Keratinocyte (primary cell): ENCODE data around the gene CRAMP1. TPM values are rescaled to one million over a fixed set of nuclear protein-coding genes. Genes with fewer than 3 reads are reported as not detected.
"Not testable (repeated sequence)": the region's sequence is repeated elsewhere in the genome, so short reads cannot be mapped to it uniquely, and the experiment has no call there.

Experiments used
- DNase-seq: peaks from one replicate; pipeline ENCODE4 v3.0.0-alpha.2; 2011; ENCODE audit warnings: low read depth, missing footprints, low spot score
- FAIRE-seq: peaks from 2 replicates; lab custom pipeline; 2011; peaks lifted over from hg19 to GRCh38; lab: Jason Lieb, UNC
- H2AFZ ChIP-seq: 2 replicates; pipeline ENCODE4 v1.6.0; 2012; ENCODE audit warnings: low read length, control low read depth, inconsistent platforms; ENCODE audit not compliant: control insufficient read depth
- H3K27ac ChIP-seq: 2 replicates; pipeline ENCODE4 v1.5.1; 2011; ENCODE audit warnings: low read length; ENCODE audit not compliant: control insufficient read depth, insufficient read depth
- H3K27me3 ChIP-seq: 3 replicates; pipeline ENCODE4 v1.6.0; 2011; ENCODE audit warnings: low read length; ENCODE audit not compliant: control insufficient read depth, insufficient read depth; ENCODE audit errors: extremely low read depth
- H3K36me3 ChIP-seq, 2 experiments: 2 replicates in 1 of 2; 3 replicates in 1 of 2; pipeline ENCODE4 v1.5.1; 2011; ENCODE audit warnings: low read length in 2 of 2, mild to moderate bottlenecking in 1 of 2; ENCODE audit not compliant: control insufficient read depth in 2 of 2, insufficient read depth in 2 of 2; ENCODE audit errors: extremely low read depth in 1 of 2
- H3K4me1 ChIP-seq: 3 replicates; pipeline ENCODE4 v1.5.1; 2011; ENCODE audit warnings: low read length; ENCODE audit not compliant: control insufficient read depth, insufficient read depth; ENCODE audit errors: extremely low read depth
- H3K4me2 ChIP-seq: 3 replicates; pipeline ENCODE4 v1.6.0; 2011; ENCODE audit warnings: low read depth, low read length; ENCODE audit not compliant: control insufficient read depth, insufficient read depth; ENCODE audit errors: extremely low read depth
- H3K4me3 ChIP-seq, 3 experiments: fragments of 200-600 bp in 1 of 3; sonication (generic) in 1 of 3; 2 replicates in 2 of 3; 3 replicates in 1 of 3; pipeline ENCODE4 v1.5.1; 2011 to 2016; ENCODE audit warnings: low read length in 3 of 3, mild to moderate bottlenecking in 3 of 3, control low read depth in 2 of 3, inconsistent platforms in 1 of 3, low read depth in 1 of 3, mixed read lengths in 1 of 3, mixed run types in 1 of 3, moderate library complexity in 1 of 3; ENCODE audit not compliant: control insufficient read depth in 2 of 3, insufficient read depth in 2 of 3; ENCODE audit errors: extremely low read depth in 1 of 3
- H3K79me2 ChIP-seq: 2 replicates; pipeline ENCODE4 v1.6.0; 2012; ENCODE audit warnings: low read length; ENCODE audit not compliant: control insufficient read depth, insufficient read depth
- H3K9ac ChIP-seq: 3 replicates; pipeline ENCODE4 v1.6.0; 2011; ENCODE audit warnings: low read length; ENCODE audit not compliant: control insufficient read depth, insufficient read depth; ENCODE audit errors: extremely low read depth
- H3K9me1 ChIP-seq: 3 replicates; pipeline ENCODE4 v1.6.0; 2011; ENCODE audit warnings: low read length; ENCODE audit not compliant: control insufficient read depth, insufficient read depth; ENCODE audit errors: extremely low read depth
- H3K9me3 ChIP-seq: 2 replicates; pipeline ENCODE4 v1.5.1; 2012; ENCODE audit warnings: low read depth, low read length; ENCODE audit not compliant: control insufficient read depth
- H4K20me1 ChIP-seq: 3 replicates; pipeline ENCODE4 v1.6.0; 2011; ENCODE audit warnings: low read length; ENCODE audit not compliant: control insufficient read depth, insufficient read depth; ENCODE audit errors: extremely low read depth
- CTCF ChIP-seq, 3 experiments: IDR thresholded peaks in 1 of 3; conservative IDR thresholded peaks in 1 of 3; optimal IDR thresholded peaks in 1 of 3; 2 replicates in 2 of 3; 3 replicates in 1 of 3; pipeline versions ENCODE3 to v1.5.1; 2011; ENCODE audit warnings: low read length in 3 of 3, mild to moderate bottlenecking in 3 of 3, moderate library complexity in 2 of 3, control low read depth in 1 of 3, inconsistent platforms in 1 of 3; ENCODE audit not compliant: insufficient read depth in 2 of 3; ENCODE audit errors: extremely low read depth in 1 of 3
- EZH2 ChIP-seq: IDR thresholded peaks from one replicate; pipeline ENCODE4 v1.6.1; 2012; ENCODE audit warnings: inconsistent platforms, mild to moderate bottlenecking, low read length, moderate library complexity
- dilution Hi-C: fragments of 300-500 bp; cut with MboI; formaldehyde crosslinking; loops from one replicate; pipeline ENCODE4 v1.7.0; 2020; ENCODE audit warnings: low sequenced_read_pairs; ENCODE audit not compliant: extremely low pct_ligation_motif_present
- polyA plus RNA-seq, 5 experiments: library from polyadenylated mRNA; depleted of rRNA in 3 of 5; stranded (reverse) in 3 of 5; stranded (forward) in 1 of 5; unstranded in 1 of 5; fragments of >200 nt; gene quantifications; 1 replicate in 1 of 5; 2 replicates in 3 of 5; 3 replicates in 1 of 5; pipeline versions ENCODE4 v1.2.1 to v1.2.3, GENCODE V29; 2011 to 2012; ENCODE audit warnings: missing spikeins in 2 of 5, low read depth in 1 of 5, low replicate concordance in 1 of 5

The CRAMP1 gene
- polyA plus RNA-seq, 1 donor (not counting 4 experiments of a cell fraction or from before 2014, with no cell fraction given): 6.5 TPM

GRCh38 chr16:1715220-1715619 lies 103.1 kb downstream of the CRAMP1 start:
- Histone ChIP-seq H3K4me3 (no peak overlapping the region), H3K4me1 (no peaks in the 10 kb centered on the region), H3K27me3 (no peaks in the 10 kb centered on the region), H3K9me1 (no peaks in the 10 kb centered on the region), H3K79me2 (peaks cover 58% of the 10 kb centered on the region), H3K27ac (no peak overlapping the region), H3K4me2 (no peak overlapping the region), H4K20me1 (peaks cover 3% of the 10 kb centered on the region), H3K9ac (no peak overlapping the region), H3K36me3 (peaks cover 0 to 8% of the 10 kb centered on the region in 2 experiments), H2AFZ (no peak overlapping the region), H3K9me3 (no peaks in the 10 kb centered on the region)
- TF ChIP-seq CTCF (optimal IDR thresholded peaks at IDR 0.05 in 1 of 3, IDR thresholded peaks at IDR 0.05 in 1 of 3, conservative IDR thresholded peaks at IDR 0.05 in 1 of 3; ENCODE audit: extremely low read depth in 1 of 3, insufficient read depth in 2 of 3, low read length in 3 of 3) (no peak), EZH2 (no peak)
- dilution Hi-C loops: no loop called here
- DNase-seq (no peak), FAIRE-seq (no peak)

GRCh38 chr16:1718236-1718635 lies 106.1 kb downstream of the CRAMP1 start:
- H2AFZ ChIP-seq, DNase-seq, H3K9me3 ChIP-seq, H3K4me2 ChIP-seq, dilution Hi-C loops, H4K20me1 ChIP-seq, FAIRE-seq, H3K27me3 ChIP-seq, H3K9me1 ChIP-seq, H3K9ac ChIP-seq, H3K36me3 ChIP-seq, H3K27ac ChIP-seq, H3K4me3 ChIP-seq: not testable (repeated sequence)
- Histone ChIP-seq H3K79me2 (peaks cover 38% of the 10 kb centered on the region), H3K4me1 (peaks cover 11% of the 10 kb centered on the region)

- H3K4me2 ChIP-seq, dilution Hi-C loops, H3K27ac ChIP-seq, H3K27me3 ChIP-seq, H3K9me3 ChIP-seq, H4K20me1 ChIP-seq, H3K4me3 ChIP-seq, DNase-seq, FAIRE-seq, H3K36me3 ChIP-seq, H3K9ac ChIP-seq, H2AFZ ChIP-seq, H3K9me1 ChIP-seq: not testable (repeated sequence)
- peaks cover 17% of the 10 kb centered on the region for H3K4me1 ChIP-seq
- H3K79me2 ChIP-seq: peaks cover 25% of the 10 kb centered on the region
These were observed 107.5 kb downstream of the CRAMP1 start for GRCh38 chr16:1719559-1720229.
